Endodermal cell (in vitro differentiated cells): Measurements from ENCODE around the gene RBMS3. TPM values are rescaled to one million over a fixed set of nuclear protein-coding genes. Genes with fewer than 3 reads are reported as not detected.
"Not testable (repeated sequence)": the region's sequence is repeated elsewhere in the genome, so short reads cannot be mapped to it uniquely, and the experiment has no call there.

Experiments
- DNase-seq: peaks from one replicate; pipeline ENCODE4 v3.0.0-alpha.2; 2017
- H3K27ac ChIP-seq: 2 replicates; pipeline ENCODE4 v1.5.1; 2013; ENCODE audit warnings: mild to moderate bottlenecking, low read depth, low read length, moderate library complexity
- H3K27me3 ChIP-seq: 2 replicates; pipeline ENCODE4 v1.6.1; 2013; ENCODE audit warnings: mild to moderate bottlenecking, low read length, moderate library complexity; ENCODE audit not compliant: insufficient read depth, control insufficient read depth, poor library complexity, severe bottlenecking
- H3K36me3 ChIP-seq: 2 replicates; pipeline ENCODE4 v1.7.0; 2013; ENCODE audit warnings: mild to moderate bottlenecking, low read length, moderate library complexity; ENCODE audit not compliant: control insufficient read depth, insufficient read depth
- H3K4me1 ChIP-seq: one replicate; pipeline ENCODE4 v1.7.0; 2013; ENCODE audit warnings: low read length; ENCODE audit not compliant: control insufficient read depth, insufficient read depth
- H3K4me3 ChIP-seq: 2 replicates; pipeline ENCODE4 v1.5.1; 2013; ENCODE audit warnings: mild to moderate bottlenecking, low read length, moderate library complexity
- H3K9ac ChIP-seq: 2 replicates; pipeline ENCODE4 v1.6.1; 2013; ENCODE audit warnings: mild to moderate bottlenecking, low read length, moderate library complexity; ENCODE audit not compliant: poor library complexity, severe bottlenecking; ENCODE audit errors: extremely low read depth
- H3K9me3 ChIP-seq: 2 replicates; pipeline ENCODE4 v1.6.1; 2013; ENCODE audit warnings: mild to moderate bottlenecking, low read length, moderate library complexity; ENCODE audit not compliant: control insufficient read depth
- H3K27ac Mint-ChIP-seq: 2 replicates; pipeline ENCODE4 v1.8.0; 2020; ENCODE audit warnings: mixed read lengths
- H3K27me3 Mint-ChIP-seq: 2 replicates; pipeline ENCODE4 v1.8.0; 2021; ENCODE audit warnings: mild to moderate bottlenecking, mixed read lengths; ENCODE audit not compliant: insufficient read depth
- H3K36me3 Mint-ChIP-seq: 2 replicates; pipeline ENCODE4 v1.8.0; 2020; ENCODE audit warnings: low read depth, mixed read lengths
- H3K4me1 Mint-ChIP-seq: 2 replicates; pipeline ENCODE4 v1.8.0; 2020; ENCODE audit warnings: mixed read lengths
- H3K4me3 Mint-ChIP-seq: 2 replicates; pipeline ENCODE4 v1.8.0; 2020; ENCODE audit warnings: mild to moderate bottlenecking, moderate library complexity, mixed read lengths
- H3K9me3 Mint-ChIP-seq: 2 replicates; pipeline ENCODE4 v1.8.0; 2020; ENCODE audit warnings: mild to moderate bottlenecking, mixed read lengths
- CTCF ChIP-seq: fragments of 200-600 bp; sonication (generic); conservative IDR thresholded peaks from 2 replicates; pipeline ENCODE4 v1.5.0; 2021; ENCODE audit warnings: antibody characterized with exemption, mild to moderate bottlenecking
- WGBS, 2 experiments: methylation state at CpG; one replicate each; pipeline versions ENCODE4 v1.1.5 to v1.1.7; 2013; ENCODE audit warnings: missing lambda C conversion rate in 2 of 2, mixed read lengths in 1 of 2; ENCODE audit not compliant: insufficient coverage in 1 of 2, insufficient read length in 1 of 2; 5-methylcytosine and 5-hydroxymethylcytosine counted together
- total RNA-seq, 2 donors: library from RNA; stranded (reverse); fragmentation: NEBNext Ultra II Directional in 1 of 2; extraction: Animal tissue kit (Norgen Biotek cat#: 25700) in 1 of 2; gene quantifications; 2 replicates in 1 of 2; 3 replicates in 1 of 2; pipeline ENCODE4 v1.2.1, GENCODE V29; 2021

Gene RBMS3
- total RNA-seq, 2 donors from 2014 or later = 2.0 to 7.3 TPM

- Mint-ChIP-seq H3K36me3 (no peaks in the 10 kb centered on the region), H3K4me1 (peaks cover 3% of the 10 kb centered on the region), H3K4me3 (no peak overlapping the region), H3K27me3 (no peaks in the 10 kb centered on the region), H3K27ac (no peak overlapping the region), H3K9me3 (no peaks in the 10 kb centered on the region)
- Histone ChIP-seq H3K9ac (no peak overlapping the region), H3K4me3 (no peak overlapping the region), H3K27me3 (no peaks in the 10 kb centered on the region), H3K4me1 (no peaks in the 10 kb centered on the region), H3K36me3 (no peaks in the 10 kb centered on the region), H3K9me3 (no peaks in the 10 kb centered on the region), H3K27ac (no peak overlapping the region)
- no peak for DNase-seq
- WGBS, 2 experiments = 95% methylated on average over 5 of the region's 5 CpGs
- no peak for TF ChIP-seq CTCF
Measured at GRCh38 chr3:29385046-29385830, 104.4 kb downstream of the RBMS3 start.

GRCh38 chr3:29389362-29389761 lies 108.5 kb downstream of the RBMS3 start:
- Histone ChIP-seq H3K9me3 (peaks cover 10% of the 10 kb centered on the region), H3K27ac (no peak overlapping the region), H3K4me3 (no peak overlapping the region), H3K27me3 (no peaks in the 10 kb centered on the region), H3K9ac (no peak overlapping the region), H3K36me3 (no peaks in the 10 kb centered on the region), H3K4me1 (no peaks in the 10 kb centered on the region)
- Mint-ChIP-seq H3K4me3 (no peak overlapping the region), H3K27me3 (no peaks in the 10 kb centered on the region), H3K27ac (no peak overlapping the region), H3K9me3 (peaks cover 24% of the 10 kb centered on the region), H3K4me1 (no peaks in the 10 kb centered on the region), H3K36me3 (no peaks in the 10 kb centered on the region)
- WGBS, 2 experiments = 89 to 95% methylated on average over 1 to 2 of the region's 2 CpGs
- TF ChIP-seq CTCF = no peak
- DNase-seq = no peak

GRCh38 chr3:29392625-29393388 lies 111.9 kb downstream of the RBMS3 start:
- Histone ChIP-seq H3K9me3 (peaks cover 10% of the 10 kb centered on the region), H3K4me3 (no peak overlapping the region), H3K9ac (no peak overlapping the region), H3K27me3 (no peaks in the 10 kb centered on the region), H3K4me1 (no peaks in the 10 kb centered on the region), H3K27ac (no peak overlapping the region), H3K36me3 (no peaks in the 10 kb centered on the region)
- H3K9me3 Mint-ChIP-seq = peaks cover 32% of the 10 kb centered on the region
- DNase-seq = no peak
- peaks cover 4% of the 10 kb centered on the region for H3K36me3 Mint-ChIP-seq
- H3K27me3 Mint-ChIP-seq = no peaks in the 10 kb centered on the region
- no peak for TF ChIP-seq CTCF
- no peak overlapping the region for H3K27ac Mint-ChIP-seq
- no peak overlapping the region for H3K4me3 Mint-ChIP-seq
- no peaks in the 10 kb centered on the region for H3K4me1 Mint-ChIP-seq

- not testable (repeated sequence) for H3K36me3 ChIP-seq, H3K27ac ChIP-seq, H3K4me1 Mint-ChIP-seq, H3K4me3 Mint-ChIP-seq, H3K27ac Mint-ChIP-seq, H3K4me1 ChIP-seq, H3K27me3 Mint-ChIP-seq, H3K4me3 ChIP-seq, H3K36me3 Mint-ChIP-seq, H3K9ac ChIP-seq, H3K27me3 ChIP-seq
- H3K9me3 ChIP-seq = peaks cover 10% of the 10 kb centered on the region
- peaks cover 32% of the 10 kb centered on the region for H3K9me3 Mint-ChIP-seq
- WGBS, 2 experiments = 85 to 90% methylated on average over 3 to 4 of the region's 4 CpGs
- DNase-seq = peak; percentile 50
Measured at GRCh38 chr3:29393946-29394345, 113.1 kb downstream of the RBMS3 start.
